Fibroblast of upper back skin (primary cell): ENCODE measurements around the gene ADAMTSL3.

Experiments
- DNase-seq: peaks from one replicate; pipeline ENCODE4 v3.0.0-alpha.2; 2013

ADAMTSL3 gene, protein sequence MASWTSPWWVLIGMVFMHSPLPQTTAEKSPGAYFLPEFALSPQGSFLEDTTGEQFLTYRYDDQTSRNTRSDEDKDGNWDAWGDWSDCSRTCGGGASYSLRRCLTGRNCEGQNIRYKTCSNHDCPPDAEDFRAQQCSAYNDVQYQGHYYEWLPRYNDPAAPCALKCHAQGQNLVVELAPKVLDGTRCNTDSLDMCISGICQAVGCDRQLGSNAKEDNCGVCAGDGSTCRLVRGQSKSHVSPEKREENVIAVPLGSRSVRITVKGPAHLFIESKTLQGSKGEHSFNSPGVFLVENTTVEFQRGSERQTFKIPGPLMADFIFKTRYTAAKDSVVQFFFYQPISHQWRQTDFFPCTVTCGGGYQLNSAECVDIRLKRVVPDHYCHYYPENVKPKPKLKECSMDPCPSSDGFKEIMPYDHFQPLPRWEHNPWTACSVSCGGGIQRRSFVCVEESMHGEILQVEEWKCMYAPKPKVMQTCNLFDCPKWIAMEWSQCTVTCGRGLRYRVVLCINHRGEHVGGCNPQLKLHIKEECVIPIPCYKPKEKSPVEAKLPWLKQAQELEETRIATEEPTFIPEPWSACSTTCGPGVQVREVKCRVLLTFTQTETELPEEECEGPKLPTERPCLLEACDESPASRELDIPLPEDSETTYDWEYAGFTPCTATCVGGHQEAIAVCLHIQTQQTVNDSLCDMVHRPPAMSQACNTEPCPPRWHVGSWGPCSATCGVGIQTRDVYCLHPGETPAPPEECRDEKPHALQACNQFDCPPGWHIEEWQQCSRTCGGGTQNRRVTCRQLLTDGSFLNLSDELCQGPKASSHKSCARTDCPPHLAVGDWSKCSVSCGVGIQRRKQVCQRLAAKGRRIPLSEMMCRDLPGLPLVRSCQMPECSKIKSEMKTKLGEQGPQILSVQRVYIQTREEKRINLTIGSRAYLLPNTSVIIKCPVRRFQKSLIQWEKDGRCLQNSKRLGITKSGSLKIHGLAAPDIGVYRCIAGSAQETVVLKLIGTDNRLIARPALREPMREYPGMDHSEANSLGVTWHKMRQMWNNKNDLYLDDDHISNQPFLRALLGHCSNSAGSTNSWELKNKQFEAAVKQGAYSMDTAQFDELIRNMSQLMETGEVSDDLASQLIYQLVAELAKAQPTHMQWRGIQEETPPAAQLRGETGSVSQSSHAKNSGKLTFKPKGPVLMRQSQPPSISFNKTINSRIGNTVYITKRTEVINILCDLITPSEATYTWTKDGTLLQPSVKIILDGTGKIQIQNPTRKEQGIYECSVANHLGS (N-terminal part only)

DNA sequence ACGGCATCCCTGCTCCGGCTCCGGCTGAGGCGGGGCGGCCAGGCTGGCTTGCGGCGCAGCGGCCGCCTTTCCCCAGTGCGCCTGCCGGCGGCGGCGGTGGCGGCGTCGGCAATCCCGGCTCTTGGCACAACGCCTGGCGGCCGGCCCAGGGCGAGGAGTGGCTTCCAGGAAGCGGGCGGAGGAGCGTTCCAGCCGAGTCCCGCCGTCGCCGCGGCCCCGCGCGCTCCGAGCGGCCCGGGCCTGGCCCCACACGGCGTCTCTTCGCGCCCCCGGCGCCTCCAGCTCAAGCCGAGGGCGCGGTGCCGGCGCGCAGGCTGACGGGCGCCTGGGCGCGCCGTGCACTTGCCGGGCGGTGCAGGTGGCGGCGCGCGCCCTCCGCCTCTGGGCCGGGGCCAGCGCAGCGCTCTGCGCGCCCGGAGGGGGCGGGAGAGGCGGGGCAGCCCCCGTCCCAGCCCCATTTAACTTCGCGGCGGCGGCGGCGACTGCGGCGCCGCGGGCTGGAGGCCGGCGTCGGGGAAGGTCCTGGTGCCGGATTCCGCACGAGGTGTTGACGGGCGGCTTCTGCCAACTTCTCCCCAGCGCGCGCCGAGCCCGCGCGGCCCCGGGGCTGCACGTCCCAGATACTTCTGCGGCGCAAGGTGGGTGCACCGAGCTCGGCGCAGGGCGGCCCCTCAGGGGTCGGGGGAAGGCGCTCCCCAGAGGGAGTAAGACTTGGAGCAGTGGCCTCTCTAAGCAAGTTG lies at the start of gene ADAMTSL3:
Gene ADAMTSL3 (plus strand): TSS at position 485 of the 740 bp plus-strand sequence. CDS start 1,639 bp downstream, outside the sequence.
- DNase-seq = peak; percentile 43

DNA sequence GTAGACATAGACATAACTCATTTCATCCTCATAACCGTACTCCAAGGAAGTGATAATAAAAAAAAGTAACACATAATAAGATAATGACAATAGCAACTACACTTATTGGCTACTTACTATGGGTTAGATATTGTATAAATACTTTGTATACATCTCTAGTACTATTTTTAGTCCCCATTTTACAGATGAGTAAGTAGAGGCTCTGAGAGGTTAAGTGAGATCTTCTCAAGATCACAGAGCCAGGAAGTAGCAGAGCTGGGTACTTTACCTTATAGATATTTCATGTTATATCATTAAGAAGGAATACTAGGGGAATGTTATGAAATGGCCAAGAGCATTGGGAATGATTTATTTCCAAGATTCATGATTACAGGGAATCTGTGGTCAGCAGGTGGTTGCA lies 49.4 kb upstream of the ADAMTSL3 start:
- DNase-seq = no peak

DNA sequence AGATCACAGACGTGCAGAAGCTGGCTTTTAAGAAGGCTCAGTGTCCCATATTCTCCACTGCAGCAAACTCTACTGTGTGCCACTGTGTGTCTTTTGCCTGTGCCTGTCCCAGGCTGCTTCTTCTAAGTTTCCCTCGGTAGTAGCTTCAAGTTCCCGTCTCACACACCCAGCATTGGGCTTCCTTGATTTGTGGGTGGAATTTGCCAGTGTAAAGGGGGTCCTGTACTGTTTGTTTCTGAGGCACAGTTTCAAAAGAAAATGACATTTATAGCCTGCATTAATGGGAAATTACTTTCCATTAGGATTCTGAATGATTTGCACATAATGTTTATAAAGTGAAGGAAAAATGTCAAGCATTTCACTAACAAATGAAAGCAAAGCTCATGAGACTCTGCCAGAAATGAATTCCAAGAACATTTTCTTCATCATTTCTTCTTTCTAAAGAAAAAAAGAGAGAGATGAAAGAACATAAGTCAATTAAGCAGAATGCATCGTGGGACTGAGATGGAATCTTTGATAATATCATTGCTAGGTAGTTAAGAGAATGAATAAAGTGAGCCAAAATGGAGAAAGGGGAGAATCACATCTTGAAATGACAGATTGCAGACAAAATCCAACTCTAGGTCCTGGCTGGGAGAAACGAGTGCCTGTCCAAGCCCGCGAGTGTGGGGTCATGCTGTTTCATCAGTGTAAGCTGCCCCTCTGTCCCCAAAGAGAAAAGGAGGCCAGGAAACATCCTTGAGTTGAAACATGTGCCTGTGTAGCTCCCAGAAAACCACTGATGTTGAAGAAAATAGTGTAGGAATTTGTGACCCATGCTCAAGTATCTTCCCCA lies 48.6 kb upstream of the ADAMTSL3 start:
- no peak for DNase-seq

DNA sequence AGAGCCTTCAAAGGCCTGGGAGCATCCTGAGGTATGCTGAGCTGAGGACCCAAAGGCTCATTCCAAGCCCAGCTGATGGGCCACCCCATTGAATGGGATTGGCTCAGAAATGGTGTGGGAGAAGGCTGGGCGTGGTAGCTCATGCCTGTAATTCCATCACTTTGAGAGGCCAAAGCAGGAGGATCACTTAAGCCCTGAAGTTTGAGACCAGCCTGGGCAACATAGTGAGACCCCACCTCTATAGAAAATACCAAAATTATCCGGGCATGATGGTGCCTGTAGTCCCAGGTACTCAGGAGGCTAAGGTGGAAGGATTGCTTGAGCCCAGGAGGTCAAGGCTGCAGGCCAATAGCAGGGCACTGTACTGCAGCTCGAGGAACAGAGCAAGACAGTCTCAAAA lies 43.8 kb upstream of the ADAMTSL3 start:
- DNase-seq = no peak

DNA sequence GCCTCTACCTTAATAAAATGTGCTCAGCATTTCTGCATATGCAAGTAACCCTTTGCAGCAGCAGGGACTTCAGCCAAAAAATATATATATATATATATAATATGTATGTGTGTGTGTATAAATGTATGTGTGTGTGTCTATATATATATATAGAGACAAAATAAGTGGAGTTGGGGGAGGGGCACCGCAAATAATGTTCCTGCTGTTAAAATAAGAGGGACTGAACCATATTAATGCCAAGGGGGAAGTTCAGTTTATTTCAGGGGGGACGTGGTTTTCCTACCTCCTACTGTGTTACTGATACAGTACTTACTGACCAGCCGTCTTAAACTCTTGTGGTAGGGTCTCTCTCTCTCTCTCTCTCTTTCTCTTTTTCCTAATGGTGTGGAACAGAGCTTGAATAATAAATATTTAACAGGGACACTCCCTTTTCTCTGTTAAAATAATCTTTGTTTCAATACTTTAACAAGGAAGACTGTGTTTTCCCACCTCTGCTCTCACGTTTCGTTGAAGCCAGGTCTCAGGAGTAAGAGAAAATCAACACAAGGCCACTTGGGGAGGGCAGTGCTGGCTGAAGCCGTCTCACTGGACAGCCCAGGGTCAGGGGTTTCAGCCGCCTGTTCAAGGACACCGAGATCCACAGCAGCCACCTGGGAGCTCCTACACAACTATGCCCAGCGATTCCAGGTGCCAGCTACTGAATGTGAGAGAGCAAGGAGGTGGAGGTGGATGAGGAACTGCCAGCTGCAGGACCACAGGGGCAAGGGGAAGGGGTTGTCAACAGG lies 42.8 kb upstream of the ADAMTSL3 start:
- DNase-seq = no peak

DNA sequence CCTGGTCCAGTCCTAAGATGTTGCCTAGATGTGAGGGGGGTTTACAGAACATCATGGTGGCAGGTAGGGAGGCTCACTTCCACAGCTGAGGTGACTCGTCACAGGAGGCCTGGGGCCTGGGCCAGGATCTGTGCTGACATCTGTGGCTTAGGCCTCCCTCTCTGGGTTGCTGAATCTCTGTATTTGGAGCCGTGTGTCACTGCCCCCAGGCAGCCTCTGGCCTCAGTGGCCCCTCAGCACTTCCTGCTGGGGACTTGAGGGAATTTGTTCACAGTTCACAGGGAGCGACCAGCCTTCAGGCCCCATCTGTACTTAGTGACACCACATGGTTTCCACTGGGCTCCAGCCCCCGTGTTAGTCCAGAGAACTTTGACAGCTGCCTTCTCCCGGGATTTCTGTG lies 41.7 kb upstream of the ADAMTSL3 start:
- no peak for DNase-seq

DNA sequence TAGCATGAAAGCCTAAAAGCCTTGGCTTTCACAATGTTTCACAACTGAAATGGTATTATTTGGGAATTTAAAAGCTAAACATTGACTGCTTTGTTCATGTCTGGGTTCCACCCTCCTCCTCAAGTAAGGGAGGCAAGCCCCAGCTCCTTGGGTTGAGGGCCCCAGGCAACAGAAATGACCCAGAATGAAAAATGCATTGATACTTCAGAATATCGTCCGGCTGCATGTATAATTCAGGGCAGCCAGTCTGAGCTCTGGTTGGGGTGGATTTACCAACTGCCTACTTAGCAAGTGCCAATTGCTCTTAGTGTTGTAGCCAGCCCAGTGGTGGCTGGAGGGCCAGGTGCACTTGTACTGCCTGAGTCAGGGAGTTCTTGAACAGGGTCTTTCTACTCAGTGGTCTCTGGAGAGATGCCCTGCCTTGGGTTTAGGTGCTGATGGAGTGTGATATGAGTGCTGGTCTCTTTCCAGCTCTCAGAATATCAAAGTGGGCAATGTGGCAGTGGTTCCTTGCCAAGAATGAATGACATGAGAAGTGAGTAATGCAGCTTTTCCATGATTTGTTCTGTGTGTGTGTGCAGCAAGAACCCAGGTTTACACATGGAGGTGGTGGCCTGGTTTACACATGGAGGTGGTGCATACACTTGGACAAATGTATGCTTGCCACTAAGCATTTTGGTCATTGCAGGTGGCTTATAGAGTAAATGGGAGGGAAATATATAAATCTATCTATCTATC lies 40.9 kb upstream of the ADAMTSL3 start:
- no peak for DNase-seq

DNA sequence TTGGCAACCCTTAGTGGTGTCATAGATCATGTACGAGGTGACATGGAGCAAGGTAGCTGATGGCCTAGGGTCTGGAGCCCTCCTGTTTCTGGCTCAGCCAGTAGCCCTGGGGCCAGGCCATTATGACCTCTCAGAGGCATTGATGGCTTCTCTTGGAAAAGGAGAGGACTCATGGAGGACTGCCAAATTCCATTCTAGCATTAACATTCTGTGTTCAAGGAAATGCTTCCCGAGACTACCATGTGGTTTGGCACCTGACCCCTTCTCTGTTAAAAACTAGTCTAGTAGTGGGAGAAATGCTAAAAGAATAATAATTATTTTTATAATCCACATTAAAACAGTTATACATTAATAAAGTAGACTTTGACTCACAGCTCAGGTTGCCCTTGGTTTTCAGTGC lies 40.2 kb upstream of the ADAMTSL3 start:
- peak; percentile 64 for DNase-seq

DNA sequence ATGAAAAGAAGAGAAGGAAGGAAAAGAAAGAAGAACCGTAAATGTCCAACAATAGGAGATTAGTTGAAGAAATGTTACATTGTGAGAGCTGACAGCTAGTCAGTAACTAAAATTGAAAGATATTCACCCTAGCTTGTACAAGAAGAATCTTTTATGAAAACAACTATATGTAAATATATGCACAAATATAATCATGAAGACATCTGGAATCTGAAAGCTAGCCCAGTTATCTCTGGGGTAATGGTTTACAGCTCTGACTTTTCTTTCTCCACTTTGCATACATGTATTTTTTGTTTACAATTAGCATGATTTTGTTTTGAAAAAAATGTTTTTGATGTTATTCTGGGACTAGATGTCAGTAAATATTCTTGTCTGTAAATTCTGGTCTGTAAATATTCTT lies 37.1 kb upstream of the ADAMTSL3 start:
- no peak for DNase-seq

DNA sequence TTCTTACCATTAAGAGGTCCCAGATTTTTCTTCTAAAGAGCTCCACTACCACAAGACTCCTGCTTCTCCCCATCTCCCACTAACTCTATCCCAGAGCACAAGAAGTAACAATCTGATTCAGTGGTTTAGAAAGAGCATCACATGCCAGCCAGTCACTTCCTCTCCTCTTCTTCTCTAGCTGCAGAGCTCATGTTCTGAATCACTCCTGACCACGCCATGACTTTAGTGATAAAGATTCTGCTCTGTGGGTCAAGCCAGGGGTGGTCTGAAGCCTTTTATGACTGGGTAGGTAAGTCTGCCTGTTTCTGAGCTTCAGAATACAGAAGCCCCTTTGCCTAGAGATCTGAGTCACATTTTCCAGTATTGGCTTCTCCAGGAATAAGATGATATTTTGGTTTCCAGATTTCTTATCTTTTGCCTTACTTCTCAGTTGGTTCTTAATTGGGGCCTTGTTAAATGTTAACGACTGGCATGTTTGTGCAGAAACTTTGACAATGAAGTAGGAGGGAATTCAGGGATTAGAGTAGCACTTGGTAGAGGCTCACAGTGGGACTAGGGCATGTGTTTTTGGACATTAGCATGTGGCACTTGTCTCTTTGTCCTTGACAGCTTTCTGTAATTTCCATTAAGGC lies 27.6 kb upstream of the ADAMTSL3 start:
- peak; percentile 57 for DNase-seq

DNA sequence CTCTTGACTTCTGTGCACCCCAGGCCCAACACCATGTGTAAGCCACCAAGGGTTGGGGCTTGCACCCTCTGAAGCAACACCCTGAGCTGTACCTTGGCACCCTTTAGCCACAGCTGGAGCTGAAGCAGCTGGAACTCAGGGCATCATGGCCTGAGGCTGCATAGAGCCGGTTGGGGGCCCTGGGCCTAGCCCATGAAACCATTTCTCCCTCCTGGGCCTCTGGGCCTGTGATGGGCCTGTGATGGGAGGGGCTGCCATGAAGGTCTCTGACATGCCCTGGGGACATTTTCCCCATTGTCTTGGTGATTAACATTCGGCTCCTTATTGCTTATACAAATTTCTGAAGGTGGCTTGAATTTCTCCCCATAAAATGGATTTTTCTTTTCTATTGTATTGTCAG lies 22.4 kb upstream of the ADAMTSL3 start:
- no peak for DNase-seq

DNA sequence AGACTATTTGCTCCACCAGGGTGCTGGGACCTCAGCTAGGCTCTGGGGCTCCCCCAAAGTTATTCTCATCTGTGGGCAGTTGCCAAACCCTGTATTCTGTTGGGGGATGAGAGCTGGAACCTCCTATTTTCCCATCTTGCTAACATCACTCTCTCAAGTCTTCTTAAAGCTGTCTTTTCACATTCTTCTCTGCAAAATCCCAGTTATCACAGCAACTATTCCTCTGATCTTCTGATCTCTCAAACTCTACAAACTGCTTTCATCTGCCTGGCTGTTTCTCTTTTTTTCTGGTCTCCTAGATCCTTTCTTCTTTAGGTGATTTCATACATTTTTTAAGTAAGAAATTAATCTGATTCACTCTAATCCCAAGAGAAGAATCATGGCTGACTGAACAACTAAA lies 10.7 kb upstream of the ADAMTSL3 start:
- DNase-seq = no peak

DNA sequence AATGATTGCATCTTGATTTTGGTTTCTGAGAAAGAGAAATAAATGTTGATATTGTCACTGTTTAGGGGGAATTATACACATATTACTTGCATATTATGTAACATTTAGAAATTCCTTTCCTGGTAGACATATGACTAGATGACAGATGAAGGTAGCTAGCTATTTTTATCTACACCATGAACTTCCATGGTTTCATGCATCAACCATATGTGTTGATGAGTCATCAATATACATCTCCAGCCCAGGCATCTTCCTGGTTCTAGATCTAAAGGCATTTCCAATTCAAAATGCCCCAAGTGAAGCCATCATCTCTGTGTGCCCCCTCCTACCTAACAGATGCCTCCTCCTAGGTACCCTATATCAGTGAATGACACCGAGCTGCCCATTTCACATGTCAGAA lies 9.5 kb upstream of the ADAMTSL3 start:
- DNase-seq = peak; percentile 22

DNA sequence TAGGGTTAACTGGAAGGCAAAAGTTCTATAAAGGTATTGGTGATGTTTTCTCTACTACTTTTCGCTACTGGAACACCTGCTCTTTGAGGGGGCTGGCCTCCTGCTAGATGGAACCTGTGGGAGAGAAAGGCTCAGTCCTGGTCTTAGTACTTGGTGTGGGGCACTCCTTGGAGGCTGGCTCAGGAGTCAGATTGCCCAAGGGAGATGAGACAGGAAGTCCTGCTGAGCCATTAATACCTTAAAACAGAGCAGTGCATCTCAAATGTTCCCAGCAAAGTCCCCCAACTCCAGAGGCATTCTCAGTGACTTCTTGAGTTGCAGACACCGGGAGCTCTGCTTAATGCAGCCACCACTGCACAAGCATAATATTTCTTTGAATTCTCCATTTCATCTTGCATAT lies 3.1 kb upstream of the ADAMTSL3 start:
- DNase-seq = no peak

DNA sequence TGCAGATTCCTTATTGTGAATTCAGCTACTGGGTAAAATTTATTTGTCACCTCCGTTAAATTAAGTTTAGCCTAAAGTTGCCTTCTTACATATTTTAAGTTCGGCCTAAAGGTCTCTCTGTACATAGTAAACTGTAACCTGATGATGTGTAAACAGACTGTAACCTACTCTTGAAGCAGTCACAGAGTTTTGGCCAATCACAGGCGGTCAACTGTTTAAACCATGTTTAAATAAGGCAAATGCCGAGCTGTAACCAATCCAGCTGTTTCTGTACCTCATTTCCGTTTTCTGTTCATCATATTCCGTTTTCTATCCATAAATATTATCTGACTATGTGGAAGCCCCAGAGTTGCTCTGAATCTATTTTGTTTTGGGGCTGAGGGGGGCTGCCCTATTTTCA lies 2.4 kb upstream of the ADAMTSL3 start:
- no peak for DNase-seq

DNA sequence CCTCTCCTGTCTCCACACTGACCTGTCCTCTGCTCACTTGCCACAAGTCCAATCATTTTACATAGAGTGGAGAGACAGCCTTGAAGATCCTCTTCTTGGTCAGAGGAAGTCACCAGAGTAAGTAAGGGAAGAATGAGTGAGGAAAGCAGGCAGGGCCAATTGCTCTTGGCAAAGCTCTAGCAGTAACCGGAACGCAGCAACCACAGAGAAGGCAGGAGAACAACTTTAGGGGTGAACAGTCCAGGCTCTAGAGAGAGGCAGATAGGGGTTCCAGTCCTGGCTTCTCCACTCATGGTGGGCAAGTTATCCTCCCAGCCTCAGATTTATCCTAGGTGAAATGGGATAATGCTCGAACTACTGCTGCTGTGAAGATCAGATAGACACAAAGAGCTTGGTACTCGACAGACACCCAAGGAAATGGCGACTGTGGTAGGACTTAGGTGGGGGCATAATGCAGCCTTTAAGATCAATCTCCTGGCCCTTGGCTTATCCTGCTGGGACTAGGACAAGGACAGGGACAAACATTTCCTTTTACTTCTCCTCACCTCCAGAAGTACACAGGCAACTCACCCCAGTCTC lies 1.2 kb upstream of the ADAMTSL3 start:
- no peak for DNase-seq

DNA sequence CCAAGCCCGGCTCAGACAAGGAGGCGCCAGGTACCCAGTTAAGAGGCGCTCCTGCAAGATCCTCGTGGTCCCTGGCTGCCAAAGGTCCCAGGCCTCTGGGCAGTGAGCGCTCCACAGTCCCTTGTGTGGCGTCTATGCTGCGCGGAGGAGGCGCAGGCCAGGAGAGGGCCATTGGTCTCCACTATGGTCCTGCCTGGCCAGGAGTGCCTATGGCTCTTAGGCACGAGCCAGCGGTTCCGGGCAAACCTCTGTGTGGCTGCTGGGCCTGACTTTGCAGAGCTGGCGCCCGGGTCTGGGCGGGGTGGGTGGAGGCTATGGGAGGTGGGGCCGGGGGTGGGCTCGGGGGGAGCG lies 660 bp upstream of the ADAMTSL3 start:
- DNase-seq = no peak

DNA sequence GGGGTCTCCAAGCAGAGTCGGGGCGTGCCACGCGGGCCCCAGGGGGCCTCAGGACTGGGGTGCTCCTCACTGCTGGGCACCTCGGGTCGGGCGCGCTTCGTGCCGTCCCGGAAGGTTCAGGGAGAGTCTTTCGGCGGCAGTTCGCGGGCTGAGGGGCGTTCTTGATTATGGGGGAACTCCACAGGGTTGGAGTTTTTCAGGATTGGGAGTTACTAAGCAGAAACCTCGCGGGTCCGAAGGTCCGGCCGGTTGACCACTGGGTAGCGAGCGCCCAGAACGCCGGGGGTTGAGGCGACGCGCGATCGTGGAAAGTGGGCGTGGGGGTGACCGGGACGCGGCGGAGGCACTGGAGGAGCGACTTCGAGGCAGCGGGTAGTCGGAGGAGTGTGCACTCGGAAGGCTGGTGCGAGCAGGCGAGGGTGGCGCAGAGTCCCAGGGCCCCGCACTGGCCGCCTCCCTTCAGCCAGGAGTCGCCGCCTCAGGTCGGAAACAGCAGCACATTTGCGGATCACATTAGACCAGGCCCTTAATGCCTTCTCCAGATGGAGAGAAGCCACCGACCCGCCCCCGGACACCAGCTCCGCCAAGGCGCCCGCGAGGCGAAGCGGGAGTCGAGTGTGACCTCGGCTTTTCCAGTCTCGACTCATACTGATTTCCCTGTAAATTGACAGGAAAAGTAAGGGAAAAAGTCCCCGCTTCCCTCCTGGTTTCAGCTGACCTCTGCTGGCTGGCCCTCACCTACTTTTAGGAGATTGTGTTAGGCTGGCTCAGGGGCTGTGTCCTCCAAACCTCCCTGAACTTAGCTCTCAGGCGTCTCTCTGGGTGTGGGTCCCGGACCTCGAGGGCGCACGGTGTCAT lies 685 bp downstream of the ADAMTSL3 start:
- no peak for DNase-seq
